Naive B cell (primary cell): ENCODE results near the gene GAK. TPM values are rescaled to one million over a fixed set of nuclear protein-coding genes. Genes with fewer than 3 reads are reported as not detected.

Experiments
- ATAC-seq, 2 donors: fragments of 150-1000 bp; cut with Tn5 transposase; 2 replicates each; pipeline ENCODE4 v1.10.0; 2021; ENCODE audit warnings: low read depth in 2 of 2, mild to moderate bottlenecking in 2 of 2, moderate library complexity in 2 of 2
- DNase-seq: peaks from one replicate; pipeline ENCODE4 v3.0.0; 2022
- H3K27ac Mint-ChIP-seq, 6 donors: one replicate each; pipeline ENCODE4 v1.8.0; 2020 to 2022; ENCODE audit warnings: mild to moderate bottlenecking in 6 of 6, mixed read lengths in 6 of 6, moderate library complexity in 5 of 6, inconsistent platforms in 2 of 6
- H3K27me3 Mint-ChIP-seq, 3 donors: one replicate each; pipeline ENCODE4 v1.8.0; 2021 to 2022; ENCODE audit warnings: mixed read lengths in 3 of 3, mild to moderate bottlenecking in 1 of 3
- H3K36me3 Mint-ChIP-seq, 2 donors: one replicate each; pipeline ENCODE4 v1.8.0; 2020 to 2022; ENCODE audit warnings: mixed read lengths in 2 of 2, inconsistent platforms in 1 of 2, mild to moderate bottlenecking in 1 of 2
- H3K4me1 Mint-ChIP-seq, 3 donors: one replicate each; pipeline ENCODE4 v1.8.0; 2020 to 2022; ENCODE audit warnings: mixed read lengths in 3 of 3, inconsistent platforms in 1 of 3, mild to moderate bottlenecking in 1 of 3, moderate library complexity in 1 of 3
- H3K4me3 Mint-ChIP-seq, 8 donors: one replicate each; pipeline ENCODE4 v1.8.0; 2020 to 2022; ENCODE audit warnings: mild to moderate bottlenecking in 8 of 8, mixed read lengths in 8 of 8, moderate library complexity in 8 of 8, inconsistent platforms in 2 of 8
- H3K9me3 Mint-ChIP-seq, 7 donors: one replicate each; pipeline ENCODE4 v1.8.0; 2020 to 2022; ENCODE audit warnings: mixed read lengths in 7 of 7, mild to moderate bottlenecking in 5 of 7, inconsistent platforms in 2 of 7, moderate library complexity in 1 of 7
- polyA plus RNA-seq, 6 donors: library from polyadenylated mRNA; unstranded; fragments of 300-500 nt; fragmentation: Illumina TruSeq; gene quantifications; one replicate each; pipeline ENCODE4 v1.2.3, GENCODE V29; 2021; ENCODE audit warnings: low read depth in 6 of 6

The GAK gene
- polyA plus RNA-seq, 6 donors from 2014 or later = 28.5 to 71.3 (median 48.1) TPM

- ATAC-seq = no peak
- no peaks in the 10 kb centered on the region for H3K9me3 Mint-ChIP-seq
Measured at GRCh38 chr4:960140-960635, 28.1 kb upstream of the GAK start.

GRCh38 chr4:959338-960139 is 27.4 kb upstream of the GAK start:
- ATAC-seq (no peak), DNase-seq (no peak)
- Mint-ChIP-seq H3K27ac (no peak overlapping the region), H3K4me3 (peak overlapping the region in 1 of 8 donors; percentile 47), H3K9me3 (no peaks in the 10 kb centered on the region), H3K36me3 (peaks cover 0 to 10% of the 10 kb centered on the region in 2 donors), H3K27me3 (no peaks in the 10 kb centered on the region), H3K4me1 (peaks cover 0 to 5% (median 3%) of the 10 kb centered on the region in 3 donors)

More at GRCh38 chr4:960140-960635, 28.1 kb upstream of the GAK start:
- peaks cover 0 to 8% of the 10 kb centered on the region in 2 donors for H3K36me3 Mint-ChIP-seq
- H3K4me3 Mint-ChIP-seq = no peak overlapping the region
- no peak overlapping the region for H3K27ac Mint-ChIP-seq
- H3K4me1 Mint-ChIP-seq = peaks cover 0 to 5% (median 3%) of the 10 kb centered on the region in 3 donors
- H3K27me3 Mint-ChIP-seq = no peaks in the 10 kb centered on the region
- no peak for DNase-seq

GRCh38 chr4:958696-959337 is 26.7 kb upstream of the GAK start:
- H3K36me3 Mint-ChIP-seq = peaks cover 0 to 17% of the 10 kb centered on the region in 2 donors
- DNase-seq (no peak), ATAC-seq (no peak)
- H3K9me3 Mint-ChIP-seq = no peaks in the 10 kb centered on the region
- no peak overlapping the region for H3K4me3 Mint-ChIP-seq
- H3K27me3 Mint-ChIP-seq = no peaks in the 10 kb centered on the region
- peaks cover 0 to 5% (median 3%) of the 10 kb centered on the region in 3 donors for H3K4me1 Mint-ChIP-seq
- no peak overlapping the region for H3K27ac Mint-ChIP-seq

- no peak for DNase-seq
- H3K27ac Mint-ChIP-seq = peak overlapping the region in 1 of 6 donors; percentile 24
- peaks cover 0 to 5% (median 5%) of the 10 kb centered on the region in 3 donors for H3K4me1 Mint-ChIP-seq
- no peaks in the 10 kb centered on the region for H3K27me3 Mint-ChIP-seq
- peaks cover 0 to 17% of the 10 kb centered on the region in 2 donors for H3K36me3 Mint-ChIP-seq
- H3K4me3 Mint-ChIP-seq = no peak overlapping the region
- H3K9me3 Mint-ChIP-seq = no peaks in the 10 kb centered on the region
- ATAC-seq = no peak
Measured at GRCh38 chr4:958314-958665, 26.2 kb upstream of the GAK start.

GRCh38 chr4:957581-958313 is 25.6 kb upstream of the GAK start:
- Mint-ChIP-seq H3K4me3 (peak overlapping the region in 1 of 8 donors; percentile 66), H3K36me3 (peaks cover 0 to 17% of the 10 kb centered on the region in 2 donors), H3K4me1 (peaks cover 0 to 7% (median 5%) of the 10 kb centered on the region in 3 donors), H3K9me3 (no peaks in the 10 kb centered on the region), H3K27ac (peak overlapping the region in 1 of 6 donors; percentile 88), H3K27me3 (no peaks in the 10 kb centered on the region)
- DNase-seq (no peak), ATAC-seq (no peak)

- H3K36me3 Mint-ChIP-seq = peaks cover 0 to 17% of the 10 kb centered on the region in 2 donors
- H3K4me3 Mint-ChIP-seq = no peak overlapping the region
- no peak for DNase-seq
- ATAC-seq = no peak
- H3K27ac Mint-ChIP-seq = peak overlapping the region in 1 of 6 donors; percentile 88
- no peaks in the 10 kb centered on the region for H3K27me3 Mint-ChIP-seq
- H3K9me3 Mint-ChIP-seq = no peaks in the 10 kb centered on the region
- peaks cover 0 to 9% (median 7%) of the 10 kb centered on the region in 3 donors for H3K4me1 Mint-ChIP-seq
Measured at GRCh38 chr4:957231-957580, 25.1 kb upstream of the GAK start.

- H3K4me1 Mint-ChIP-seq = peaks cover 0 to 11% (median 7%) of the 10 kb centered on the region in 3 donors
- no peaks in the 10 kb centered on the region for H3K9me3 Mint-ChIP-seq
Measured at GRCh38 chr4:956531-957230, 24.6 kb upstream of the GAK start.

GRCh38 chr4:955931-956381 is 23.8 kb upstream of the GAK start:
- ATAC-seq (no peak), DNase-seq (no peak)
- peaks cover 0 to 17% of the 10 kb centered on the region in 2 donors for H3K36me3 Mint-ChIP-seq
- H3K9me3 Mint-ChIP-seq = no peaks in the 10 kb centered on the region
- H3K27ac Mint-ChIP-seq = peak overlapping the region in 1 of 6 donors; percentile 18
- H3K4me1 Mint-ChIP-seq = peaks cover 0 to 11% (median 7%) of the 10 kb centered on the region in 3 donors
- H3K4me3 Mint-ChIP-seq = no peak overlapping the region
- no peaks in the 10 kb centered on the region for H3K27me3 Mint-ChIP-seq

More at GRCh38 chr4:956531-957230, 24.6 kb upstream of the GAK start:
- Mint-ChIP-seq H3K27ac (no peak overlapping the region), H3K4me3 (no peak overlapping the region), H3K36me3 (peaks cover 0 to 17% of the 10 kb centered on the region in 2 donors), H3K27me3 (no peaks in the 10 kb centered on the region)
- ATAC-seq (no peak), DNase-seq (no peak)

GRCh38 chr4:955161-955921 is 23.2 kb upstream of the GAK start:
- Mint-ChIP-seq H3K4me3 (no peak overlapping the region), H3K36me3 (peaks cover 0 to 17% of the 10 kb centered on the region in 2 donors)
- no peak for DNase-seq

GRCh38 chr4:954211-955020 is 22.3 kb upstream of the GAK start:
- Mint-ChIP-seq H3K4me1 (peaks cover 2 to 11% (median 7%) of the 10 kb centered on the region in 3 donors), H3K27me3 (no peaks in the 10 kb centered on the region), H3K4me3 (peak overlapping the region in 1 of 8 donors; percentile 64), H3K27ac (peak overlapping the region in 2 of 6 donors; percentile 13 to 49), H3K36me3 (peaks cover 0 to 17% of the 10 kb centered on the region in 2 donors), H3K9me3 (no peaks in the 10 kb centered on the region)
- DNase-seq = no peak
- no peak for ATAC-seq

More at GRCh38 chr4:955161-955921, 23.2 kb upstream of the GAK start:
- no peaks in the 10 kb centered on the region for H3K27me3 Mint-ChIP-seq
- ATAC-seq = no peak
- H3K27ac Mint-ChIP-seq = peak overlapping the region in 3 of 6 donors; percentile 18 to 57 (median 49)
- peaks cover 2 to 11% (median 7%) of the 10 kb centered on the region in 3 donors for H3K4me1 Mint-ChIP-seq
- no peaks in the 10 kb centered on the region for H3K9me3 Mint-ChIP-seq

GRCh38 chr4:953574-953915 is 21.4 kb upstream of the GAK start:
- H3K9me3 Mint-ChIP-seq = no peaks in the 10 kb centered on the region
- peaks cover 0 to 17% of the 10 kb centered on the region in 2 donors for H3K36me3 Mint-ChIP-seq
- DNase-seq (no peak), ATAC-seq (no peak)
- no peak overlapping the region for H3K27ac Mint-ChIP-seq
- no peak overlapping the region for H3K4me3 Mint-ChIP-seq
- H3K27me3 Mint-ChIP-seq = no peaks in the 10 kb centered on the region
- peaks cover 7 to 13% (median 10%) of the 10 kb centered on the region in 3 donors for H3K4me1 Mint-ChIP-seq
